ENCODE results near the gene ZNF460. TPM values are rescaled to one million over a fixed set of nuclear protein-coding genes. Genes with fewer than 3 reads are reported as not detected.

ZNF460 gene
- total and polyA plus RNA-seq, 8 donors = 0.45 to 30.9 (median 19.9) TPM

- Histone ChIP-seq H3K36me3 (peaks cover 0 to 4% (median 0%) of the 10 kb centered on the region in 3 donors), H3K27ac (no peak overlapping the region), H3K9me3 (no peaks in the 10 kb centered on the region), H3K4me3 (no peak overlapping the region), H3K4me1 (no peaks in the 10 kb centered on the region), H3K27me3 (no peaks in the 10 kb centered on the region)
- no peak for DNase-seq
- no peak for FAIRE-seq
- WGBS, 2 donors = 95 to 98% methylated on average over 1 of the region's 1 CpG
- TF ChIP-seq CTCF (IDR thresholded peaks at IDR 0.05) = no peak
- ATAC-seq = peak in 2 of 4 donors; percentile 30 to 69
- intact Hi-C loops (cut with DNase I) = no loop called here
Observed at GRCh38 chr19:57302020-57302465, 21.8 kb downstream of the ZNF460 start.

- Histone ChIP-seq H3K27me3 (no peaks in the 10 kb centered on the region), H3K36me3 (peaks cover 0 to 4% (median 0%) of the 10 kb centered on the region in 3 donors), H3K27ac (no peak overlapping the region), H3K4me3 (no peak overlapping the region), H3K4me1 (no peaks in the 10 kb centered on the region), H3K9me3 (no peaks in the 10 kb centered on the region)
- WGBS, 2 donors = 83% methylated on average over 7 of the region's 7 CpGs
- FAIRE-seq (no peak), DNase-seq (no peak), ATAC-seq (no peak)
- intact Hi-C loops (cut with DNase I) = no loop called here
- no peak for TF ChIP-seq CTCF (IDR thresholded peaks at IDR 0.05)
Observed at GRCh38 chr19:57302727-57303401, 22.6 kb downstream of the ZNF460 start.

DNA sequence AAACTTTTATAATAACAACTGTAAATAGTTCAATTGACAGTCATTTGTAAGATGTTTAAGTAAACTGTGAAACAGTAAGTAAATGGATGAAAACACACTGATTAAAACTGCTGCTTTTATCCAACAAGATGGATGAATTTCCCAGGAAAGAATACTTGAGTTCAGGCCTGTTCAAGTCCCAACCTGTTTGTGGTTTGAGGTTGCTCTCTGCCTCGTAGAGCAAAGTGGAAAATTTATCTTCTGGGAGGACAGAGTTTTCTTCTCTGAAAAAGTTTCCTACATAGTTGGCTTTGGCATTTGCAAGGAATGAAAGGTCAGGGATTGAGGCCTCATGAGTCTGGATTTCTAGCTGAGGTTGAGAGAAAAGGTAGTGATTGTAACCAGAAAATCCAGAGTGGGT lies 24.8 kb downstream of the ZNF460 start:
- 0 to 39% methylated on average over 1 of the region's 1 CpG for WGBS, 2 donors
- FAIRE-seq (no peak), ATAC-seq (no peak), DNase-seq (no peak)
- Histone ChIP-seq H3K4me1 (no peaks in the 10 kb centered on the region), H3K27me3 (no peaks in the 10 kb centered on the region), H3K4me3 (no peak overlapping the region), H3K36me3 (peaks cover 0 to 4% (median 0%) of the 10 kb centered on the region in 3 donors), H3K9me3 (no peaks in the 10 kb centered on the region), H3K27ac (no peak overlapping the region)
- intact Hi-C loops (cut with DNase I) = no loop called here
- no peak for TF ChIP-seq CTCF (IDR thresholded peaks at IDR 0.05)

GRCh38 chr19:57308514-57308913 lies 28.2 kb downstream of the ZNF460 start:
- ATAC-seq = no peak
- TF ChIP-seq CTCF (IDR thresholded peaks at IDR 0.05) = no peak
- Histone ChIP-seq H3K4me1 (no peaks in the 10 kb centered on the region), H3K36me3 (no peaks in the 10 kb centered on the region), H3K27me3 (no peaks in the 10 kb centered on the region), H3K4me3 (no peak overlapping the region), H3K9me3 (no peaks in the 10 kb centered on the region), H3K27ac (no peak overlapping the region)
- DNase-seq = no peak
- intact Hi-C loops (cut with DNase I) = no loop called here
- FAIRE-seq = no peak

- TF ChIP-seq CTCF (IDR thresholded peaks at IDR 0.05) = no peak
- no peaks in the 10 kb centered on the region for H3K27me3 ChIP-seq
- no peak for ATAC-seq
- FAIRE-seq = no peak
- no peaks in the 10 kb centered on the region for H3K4me1 ChIP-seq
- no peak overlapping the region for H3K4me3 ChIP-seq
- intact Hi-C loops (cut with DNase I) = no loop called here
- H3K9me3 ChIP-seq = no peaks in the 10 kb centered on the region
- no peak overlapping the region for H3K27ac ChIP-seq
- H3K36me3 ChIP-seq = no peaks in the 10 kb centered on the region
- no peak for DNase-seq
- 64 to 74% methylated on average over 2 of the region's 2 CpGs for WGBS, 2 donors
Observed at GRCh38 chr19:57310792-57311191, 30.5 kb downstream of the ZNF460 start.

Measured in pancreas (tissue), 10 donors.